CD4-positive, alpha-beta T cell treated with Interleukin-21 for 1 hour (primary cell): ENCODE data around the gene OR5L2.
"Not testable (repeated sequence)": the region's sequence is repeated elsewhere in the genome, so short reads cannot be mapped to it uniquely, and the experiment has no call there.

ENCODE experiments used
- DNase-seq: peaks from one replicate; pipeline ENCODE4 v3.0.0-alpha.2; 2020

The OR5L2 gene

GRCh38 chr11:55826919-55827318, at the start of gene OR5L2:
OR5L2 (plus strand) TSS chr11:55827219; CDS start chr11:55827219, 0 bp downstream.
- no peak for DNase-seq

GRCh38 chr11:55791606-55792005, 35.4 kb upstream of the OR5L2 start:
- no peak for DNase-seq

GRCh38 chr11:55793321-55793720, 33.7 kb upstream of the OR5L2 start:
- DNase-seq, result no peak

- DNase-seq, result no peak
Measured at GRCh38 chr11:55795256-55795655, 31.8 kb upstream of the OR5L2 start, which contains the start of gene OR5D14. OR5D14 (plus strand) TSS chr11:55795556; CDS start chr11:55795556, 0 bp downstream.

GRCh38 chr11:55806248-55806647, 20.8 kb upstream of the OR5L2 start:
- no peak for DNase-seq

GRCh38 chr11:55811067-55811466, 16.0 kb upstream of the OR5L2 start, which contains the start of gene OR5L1:
OR5L1 (plus strand) TSS chr11:55811367; CDS start chr11:55811467, 100 bp downstream.
- no peak for DNase-seq

- DNase-seq, result no peak
Measured at GRCh38 chr11:55819330-55819729, 7.7 kb upstream of the OR5L2 start, which contains the start of gene OR5D18. OR5D18 (plus strand) TSS chr11:55819630; CDS start chr11:55819630, 0 bp downstream.

- DNase-seq, result no peak
Measured at GRCh38 chr11:55838452-55838851, 11.4 kb downstream of the OR5L2 start, which contains the start of gene OR5D16. OR5D16 (plus strand) TSS chr11:55838752; CDS start chr11:55838752, 0 bp downstream.

- DNase-seq, result no peak
Measured at GRCh38 chr11:55847453-55847852, 20.4 kb downstream of the OR5L2 start.

- no peak for DNase-seq
Measured at GRCh38 chr11:55849037-55849436, 22.0 kb downstream of the OR5L2 start.

GRCh38 chr11:55852141-55852540, 25.1 kb downstream of the OR5L2 start:
- no peak for DNase-seq

- no peak for DNase-seq
Measured at GRCh38 chr11:55854704-55855103, 27.7 kb downstream of the OR5L2 start.

- DNase-seq, result not testable (repeated sequence)
Measured at GRCh38 chr11:55867354-55867753, 40.3 kb downstream of the OR5L2 start.

GRCh38 chr11:55872731-55873130, 45.7 kb downstream of the OR5L2 start:
- not testable (repeated sequence) for DNase-seq

GRCh38 chr11:55873146-55873545, 46.1 kb downstream of the OR5L2 start:
- DNase-seq, result not testable (repeated sequence)
